SK-N-SH treated with all-trans-retinoic acid at 6 μM for 48 hours (cell line): ENCODE measurements around the gene ESAM.

Source experiments
- CREB5 ChIP-seq: fragments of 250-450 bp; sonication (Bioruptor Pico); IDR thresholded peaks from 2 replicates; pipeline ENCODE4 v1.5.1; 2020; ENCODE audit warnings: low read depth, mild to moderate bottlenecking, moderate library complexity
- CSRNP3 ChIP-seq: fragments of 250-450 bp; sonication (Bioruptor Pico); IDR thresholded peaks from 2 replicates; pipeline ENCODE4 v1.5.1; 2021; ENCODE audit warnings: mild to moderate bottlenecking, moderate library complexity
- ESRRG ChIP-seq: fragments of 250-450 bp; sonication (Bioruptor Pico); IDR thresholded peaks from 2 replicates; pipeline ENCODE4 v1.6.1; 2021; ENCODE audit warnings: mild to moderate bottlenecking
- PATZ1 ChIP-seq: fragments of 250-450 bp; sonication (Bioruptor Pico); IDR thresholded peaks from 2 replicates; pipeline ENCODE4 v1.8.0; 2020; ENCODE audit warnings: mild to moderate bottlenecking, moderate library complexity, borderline replicate concordance
- PPARA ChIP-seq: fragments of 250-450 bp; sonication (Bioruptor Pico); IDR thresholded peaks from 2 replicates; pipeline ENCODE4 v1.5.0; 2020; ENCODE audit warnings: mild to moderate bottlenecking, borderline replicate concordance
- RARB ChIP-seq: fragments of 250-450 bp; sonication (Bioruptor Pico); IDR thresholded peaks from 2 replicates; pipeline ENCODE4 v1.8.0; 2021; ENCODE audit warnings: mild to moderate bottlenecking, moderate library complexity
- TSHZ2 ChIP-seq: fragments of 250-450 bp; sonication (Bioruptor Pico); IDR thresholded peaks from 2 replicates; pipeline ENCODE4 v1.5.0; 2020; ENCODE audit warnings: mild to moderate bottlenecking, moderate library complexity
- ZFP3 ChIP-seq: fragments of 250-450 bp; sonication (Bioruptor Pico); IDR thresholded peaks from 2 replicates; pipeline ENCODE4 v1.5.0; 2020; ENCODE audit warnings: mild to moderate bottlenecking, moderate library complexity

GRCh38 chr11:124804884-124805283 lies 42.8 kb upstream of the ESAM start:
- no peak for TF ChIP-seq PATZ1 (CRISPR knock-in tag)
- TF ChIP-seq ESRRG (CRISPR knock-in tag): no peak
- no peak for TF ChIP-seq CSRNP3 (CRISPR knock-in tag)
- TF ChIP-seq CREB5 (CRISPR knock-in tag): no peak
- TF ChIP-seq RARB (CRISPR knock-in tag): no peak
- no peak for TF ChIP-seq ZFP3 (CRISPR knock-in tag)
- no peak for TF ChIP-seq PPARA (CRISPR knock-in tag)
- TF ChIP-seq TSHZ2 (CRISPR knock-in tag): no peak
